ENCODE measurements around the gene FKBP10. TPM values are rescaled to one million over a fixed set of nuclear protein-coding genes. Genes with fewer than 3 reads are reported as not detected.
A peak's percentile ranks its signal among the peaks of the same experiment; 100 is the strongest.

The FKBP10 gene
- total RNA-seq = not detected

- H3K4me1 Mint-ChIP-seq (ENCODE audit: low read depth) = peaks cover 12% of the 10 kb centered on the region
- peak; percentile 9 for ATAC-seq
- peak within 1 kb of the TSS; percentile 69 for H3K4me3 Mint-ChIP-seq
- H3K36me3 Mint-ChIP-seq (ENCODE audit: low read depth) = peaks cover 2% of the 10 kb centered on the region
- H3K9me3 Mint-ChIP-seq (ENCODE audit: insufficient read depth) = no peaks in the 10 kb centered on the region
- CTCF ChIA-PET = interaction anchor here (0.9 to 2.7 kb wide), 7 partner anchors 9 to 75 kb away, joined by 3 to 14 read pairs (median 8); partner anchors contain the start of genes JUP and KLHL11
- POLR2A ChIA-PET = interaction anchor here (0.6 to 0.7 kb wide), 2 partner anchors 106 to 123 kb away, joined by 3 read pairs; partner anchors contain the start of gene ACLY
- peak within 1 kb of the TSS; percentile 55 for H3K27ac Mint-ChIP-seq
- H3K27me3 Mint-ChIP-seq (ENCODE audit: low read depth) = peaks cover 15% of the 10 kb centered on the region
- DNase-seq = peak; percentile 46
These were observed at the start of gene FKBP10 for GRCh38 chr17:41812381-41813151. Gene FKBP10 (plus strand): TSS chr17:41813004. CDS start chr17:41813035, 31 bp downstream.

GRCh38 chr17:41763327-41763726 lies 49.5 kb upstream of the FKBP10 start:
- Mint-ChIP-seq H3K4me3 (no peak overlapping the region), H3K4me1 (ENCODE audit: low read depth) (no peaks in the 10 kb centered on the region), H3K9me3 (ENCODE audit: insufficient read depth) (no peaks in the 10 kb centered on the region), H3K27me3 (ENCODE audit: low read depth) (no peaks in the 10 kb centered on the region), H3K27ac (no peak overlapping the region), H3K36me3 (ENCODE audit: low read depth) (no peaks in the 10 kb centered on the region)
- no peak for DNase-seq
- no peak for ATAC-seq
- CTCF ChIA-PET = interaction anchor here (0.8 kb wide), 1 partner anchor 23 kb away, joined by 4 read pairs; the partner anchor contains the start of gene JUP
- POLR2A ChIA-PET = no interaction called here

- ATAC-seq (no peak), DNase-seq (no peak)
- Mint-ChIP-seq H3K27me3 (ENCODE audit: low read depth) (no peaks in the 10 kb centered on the region), H3K27ac (no peak overlapping the region), H3K4me3 (no peak overlapping the region), H3K36me3 (ENCODE audit: low read depth) (no peaks in the 10 kb centered on the region), H3K9me3 (ENCODE audit: insufficient read depth) (no peaks in the 10 kb centered on the region), H3K4me1 (ENCODE audit: low read depth) (no peaks in the 10 kb centered on the region)
- ChIA-PET POLR2A (no interaction called here), CTCF (interaction anchor here (0.6 to 1.7 kb wide), 2 partner anchors 20 to 234 kb away, joined by 3 to 9 read pairs; partner anchors contain the start of gene JUP)
These were observed 46.7 kb upstream of the FKBP10 start for GRCh38 chr17:41766135-41766534.

GRCh38 chr17:41767324-41768042 lies 45.3 kb upstream of the FKBP10 start:
- H3K27me3 Mint-ChIP-seq (ENCODE audit: low read depth) = no peaks in the 10 kb centered on the region
- CTCF ChIA-PET = no interaction called here
- H3K9me3 Mint-ChIP-seq (ENCODE audit: insufficient read depth) = no peaks in the 10 kb centered on the region
- no peaks in the 10 kb centered on the region for H3K36me3 Mint-ChIP-seq (ENCODE audit: low read depth)
- ATAC-seq (no peak), DNase-seq (no peak)
- H3K27ac Mint-ChIP-seq = no peak overlapping the region
- POLR2A ChIA-PET = no interaction called here
- H3K4me1 Mint-ChIP-seq (ENCODE audit: low read depth) = peaks cover 5% of the 10 kb centered on the region
- H3K4me3 Mint-ChIP-seq = no peak overlapping the region

GRCh38 chr17:41768682-41769288 lies 44.0 kb upstream of the FKBP10 start:
- Mint-ChIP-seq H3K4me1 (ENCODE audit: low read depth) (peaks cover 5% of the 10 kb centered on the region), H3K9me3 (ENCODE audit: insufficient read depth) (no peaks in the 10 kb centered on the region), H3K36me3 (ENCODE audit: low read depth) (no peaks in the 10 kb centered on the region), H3K27me3 (ENCODE audit: low read depth) (no peaks in the 10 kb centered on the region), H3K27ac (no peak overlapping the region), H3K4me3 (no peak overlapping the region)
- POLR2A ChIA-PET = no interaction called here
- ATAC-seq (no peak), DNase-seq (no peak)
- CTCF ChIA-PET = no interaction called here

- Mint-ChIP-seq H3K27ac (no peak overlapping the region), H3K36me3 (ENCODE audit: low read depth) (no peaks in the 10 kb centered on the region), H3K27me3 (ENCODE audit: low read depth) (no peaks in the 10 kb centered on the region), H3K4me3 (no peak overlapping the region), H3K4me1 (ENCODE audit: low read depth) (peaks cover 5% of the 10 kb centered on the region), H3K9me3 (ENCODE audit: insufficient read depth) (no peaks in the 10 kb centered on the region)
- no peak for DNase-seq
- ChIA-PET CTCF (no interaction called here), POLR2A (no interaction called here)
- no peak for ATAC-seq
These were observed 43.4 kb upstream of the FKBP10 start for GRCh38 chr17:41769346-41769862.

GRCh38 chr17:41769985-41770384 lies 42.8 kb upstream of the FKBP10 start:
- POLR2A ChIA-PET = no interaction called here
- Mint-ChIP-seq H3K4me1 (ENCODE audit: low read depth) (peaks cover 5% of the 10 kb centered on the region), H3K4me3 (no peak overlapping the region), H3K27me3 (ENCODE audit: low read depth) (no peaks in the 10 kb centered on the region), H3K9me3 (ENCODE audit: insufficient read depth) (no peaks in the 10 kb centered on the region), H3K27ac (no peak overlapping the region), H3K36me3 (ENCODE audit: low read depth) (no peaks in the 10 kb centered on the region)
- DNase-seq = no peak
- ATAC-seq = no peak
- CTCF ChIA-PET = no interaction called here

- peak overlapping the region; percentile 69 for H3K27ac Mint-ChIP-seq
- POLR2A ChIA-PET = no interaction called here
- peak overlapping the region; percentile 40 for H3K4me3 Mint-ChIP-seq
These were observed 41.2 kb upstream of the FKBP10 start for GRCh38 chr17:41771389-41772206.

GRCh38 chr17:41772218-41772585 lies 40.6 kb upstream of the FKBP10 start:
- Mint-ChIP-seq H3K9me3 (ENCODE audit: insufficient read depth) (no peaks in the 10 kb centered on the region), H3K4me1 (ENCODE audit: low read depth) (peaks cover 5% of the 10 kb centered on the region), H3K27ac (no peak overlapping the region), H3K27me3 (ENCODE audit: low read depth) (no peaks in the 10 kb centered on the region), H3K4me3 (no peak overlapping the region), H3K36me3 (ENCODE audit: low read depth) (no peaks in the 10 kb centered on the region)
- DNase-seq (no peak), ATAC-seq (no peak)
- CTCF ChIA-PET = interaction anchor here (1.3 kb wide), 1 partner anchor 29 kb away, joined by 3 read pairs; no protein-coding TSS in a partner anchor
- POLR2A ChIA-PET = no interaction called here

More at GRCh38 chr17:41771389-41772206, 41.2 kb upstream of the FKBP10 start:
- peaks cover 5% of the 10 kb centered on the region for H3K4me1 Mint-ChIP-seq (ENCODE audit: low read depth)
- no peak for DNase-seq
- no peaks in the 10 kb centered on the region for H3K27me3 Mint-ChIP-seq (ENCODE audit: low read depth)
- no peak for ATAC-seq
- no peaks in the 10 kb centered on the region for H3K36me3 Mint-ChIP-seq (ENCODE audit: low read depth)
- H3K9me3 Mint-ChIP-seq (ENCODE audit: insufficient read depth) = no peaks in the 10 kb centered on the region
- CTCF ChIA-PET = no interaction called here

- Mint-ChIP-seq H3K27ac (no peak overlapping the region), H3K9me3 (ENCODE audit: insufficient read depth) (no peaks in the 10 kb centered on the region), H3K4me3 (no peak overlapping the region), H3K36me3 (ENCODE audit: low read depth) (no peaks in the 10 kb centered on the region), H3K4me1 (ENCODE audit: low read depth) (peaks cover 5% of the 10 kb centered on the region), H3K27me3 (ENCODE audit: low read depth) (no peaks in the 10 kb centered on the region)
- ChIA-PET CTCF (interaction anchor here (1.3 kb wide), 1 partner anchor 29 kb away, joined by 3 read pairs; no protein-coding TSS in a partner anchor), POLR2A (no interaction called here)
- no peak for ATAC-seq
- no peak for DNase-seq
These were observed 40.1 kb upstream of the FKBP10 start for GRCh38 chr17:41772586-41773189.

- no peak overlapping the region for H3K4me3 Mint-ChIP-seq
- ATAC-seq = no peak
- ChIA-PET CTCF (interaction anchor here (1.3 kb wide), 1 partner anchor 28 kb away, joined by 3 read pairs; no protein-coding TSS in a partner anchor), POLR2A (no interaction called here)
- no peaks in the 10 kb centered on the region for H3K9me3 Mint-ChIP-seq (ENCODE audit: insufficient read depth)
- H3K36me3 Mint-ChIP-seq (ENCODE audit: low read depth) = no peaks in the 10 kb centered on the region
- DNase-seq = no peak
- peaks cover 5% of the 10 kb centered on the region for H3K4me1 Mint-ChIP-seq (ENCODE audit: low read depth)
- no peaks in the 10 kb centered on the region for H3K27me3 Mint-ChIP-seq (ENCODE audit: low read depth)
- H3K27ac Mint-ChIP-seq = no peak overlapping the region
These were observed 39.6 kb upstream of the FKBP10 start for GRCh38 chr17:41773190-41773588.

Measured in activated CD8-positive, alpha-beta T cell treated with anti-CD3 and anti-CD28 coated beads, Interleukin-2, amount 10 ng/mL, durations not matched to agents 7 days and 5 days (primary cell).